Measurements from ENCODE around the gene KCNMA1.

DNA sequence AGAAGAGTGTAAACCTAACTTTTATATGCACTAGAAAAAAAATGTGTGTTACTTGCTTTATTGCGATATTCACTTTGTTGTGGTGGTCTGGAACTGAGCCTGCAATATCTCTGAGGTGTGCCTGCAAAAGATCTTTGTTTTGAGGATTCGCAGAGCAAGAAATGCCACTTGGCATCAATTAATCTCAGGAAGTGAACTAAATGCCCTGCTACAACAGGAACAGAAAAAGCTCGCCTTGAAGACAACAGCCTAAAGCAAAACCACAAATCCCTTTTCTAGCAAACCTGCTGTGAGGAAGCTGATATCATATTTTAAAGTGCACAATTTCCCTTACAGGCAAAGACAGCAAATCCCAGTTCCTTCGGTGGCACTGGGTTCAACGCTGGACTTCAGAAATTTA, 675.8 kb downstream of the KCNMA1 start:
- TF ChIP-seq CTCF (IDR thresholded peaks at IDR 0.05; ENCODE audit: insufficient read depth, low read length, poor library complexity, severe bottlenecking): no peak
- no peak for TF ChIP-seq EZH2phosphoT487 (conservative IDR thresholded peaks at IDR 0.05; ENCODE audit: low read length)

Measured in SU-DHL-6 (cell line).